Omental fat pad (tissue), 4 donors: Measurements from ENCODE around the gene EBP. TPM values are rescaled to one million over a fixed set of nuclear protein-coding genes. Genes with fewer than 3 reads are reported as not detected.

Experiments used
- ATAC-seq: fragments of 150-250 bp; one replicate; pipeline ENCODE4 v1.9.1; 2016; ENCODE audit warnings: mild to moderate bottlenecking, moderate library complexity; ENCODE audit not compliant: low FRiP score
- DNase-seq: peaks from one replicate; pipeline ENCODE4 v3.0.0-alpha.2; 2019; ENCODE audit warnings: low spot score
- total RNA-seq, 4 donors: library from RNA; depleted of rRNA; stranded (reverse); fragments of >200 nt; gene quantifications; one replicate each; pipeline ENCODE4 v1.1.0, GENCODE V29; 2016
- TF ChIP-seq, protein P1 (sequence below), 3 donors: fragments of 450-650 bp; IDR thresholded peaks; one replicate each; pipeline ENCODE4 v1.5.1; 2016 to 2017; ENCODE audit warnings: antibody characterized with exemption in 3 of 3, mild to moderate bottlenecking in 3 of 3, moderate library complexity in 2 of 3

Gene EBP
- total RNA-seq, 4 donors from 2014 or later: 15.1 to 24.9 (median 17.2) TPM

DNA sequence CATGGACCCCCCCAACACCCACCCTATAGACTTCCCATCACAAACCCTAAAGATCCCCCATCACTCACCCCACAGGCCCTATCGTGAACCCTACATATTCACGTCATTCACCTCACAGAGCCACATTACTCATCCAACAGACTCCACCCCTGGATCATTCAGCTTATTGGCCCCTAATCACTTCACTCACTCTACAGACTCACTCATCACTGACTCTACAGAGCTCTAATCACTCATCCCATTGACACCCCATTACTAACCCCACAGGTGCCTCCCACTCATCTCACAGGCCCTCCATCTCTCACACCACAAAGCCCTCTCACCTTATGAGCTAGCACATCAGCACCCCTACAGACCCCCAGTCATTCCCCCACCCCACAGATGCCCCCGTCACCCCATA, 11.6 kb downstream of the EBP start:
- DNase-seq (no peak), ATAC-seq (no peak)
- TF ChIP-seq, protein P1, sequence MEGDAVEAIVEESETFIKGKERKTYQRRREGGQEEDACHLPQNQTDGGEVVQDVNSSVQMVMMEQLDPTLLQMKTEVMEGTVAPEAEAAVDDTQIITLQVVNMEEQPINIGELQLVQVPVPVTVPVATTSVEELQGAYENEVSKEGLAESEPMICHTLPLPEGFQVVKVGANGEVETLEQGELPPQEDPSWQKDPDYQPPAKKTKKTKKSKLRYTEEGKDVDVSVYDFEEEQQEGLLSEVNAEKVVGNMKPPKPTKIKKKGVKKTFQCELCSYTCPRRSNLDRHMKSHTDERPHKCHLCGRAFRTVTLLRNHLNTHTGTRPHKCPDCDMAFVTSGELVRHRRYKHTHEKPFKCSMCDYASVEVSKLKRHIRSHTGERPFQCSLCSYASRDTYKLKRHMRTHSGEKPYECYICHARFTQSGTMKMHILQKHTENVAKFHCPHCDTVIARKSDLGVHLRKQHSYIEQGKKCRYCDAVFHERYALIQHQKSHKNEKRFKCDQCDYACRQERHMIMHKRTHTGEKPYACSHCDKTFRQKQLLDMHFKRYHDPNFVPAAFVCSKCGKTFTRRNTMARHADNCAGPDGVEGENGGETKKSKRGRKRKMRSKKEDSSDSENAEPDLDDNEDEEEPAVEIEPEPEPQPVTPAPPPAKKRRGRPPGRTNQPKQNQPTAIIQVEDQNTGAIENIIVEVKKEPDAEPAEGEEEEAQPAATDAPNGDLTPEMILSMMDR (IDR thresholded peaks at IDR 0.05): no peak

DNA sequence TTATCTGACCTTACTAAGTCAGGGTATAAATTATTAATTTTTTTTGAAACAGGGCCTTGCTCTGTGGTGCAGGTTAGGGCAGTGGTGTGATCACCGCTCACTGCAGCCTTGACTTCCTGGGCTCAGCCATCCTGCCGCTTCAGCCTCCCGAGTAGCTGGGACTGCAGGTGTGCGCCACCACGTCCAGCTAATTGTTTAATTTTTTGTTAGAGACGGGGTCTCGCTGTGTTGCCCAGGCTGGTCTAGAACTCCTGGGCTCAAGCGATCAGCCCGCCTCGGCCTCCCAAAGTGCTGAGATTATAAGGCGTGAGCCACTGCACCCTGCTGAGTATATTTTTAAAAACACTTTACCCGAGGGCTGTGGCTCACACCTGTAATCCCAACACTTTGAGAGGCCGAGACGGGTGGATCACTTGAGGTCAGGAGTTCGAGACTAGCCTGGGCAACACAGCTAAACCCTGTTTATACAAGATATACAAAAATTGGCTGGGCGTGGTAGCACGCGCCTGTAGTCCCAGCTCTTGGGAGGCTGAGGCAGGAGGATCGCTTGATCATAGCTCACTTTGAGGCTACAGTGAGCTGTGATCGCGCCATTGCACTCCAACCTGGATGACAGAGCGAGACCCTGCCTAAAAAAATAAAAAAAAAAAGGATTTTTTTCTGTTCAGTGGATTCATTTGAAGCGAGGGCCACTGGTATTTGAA, 17.2 kb downstream of the EBP start:
- TF ChIP-seq, protein P1 (IDR thresholded peaks at IDR 0.05): no peak
- ATAC-seq (no peak), DNase-seq (no peak)

DNA sequence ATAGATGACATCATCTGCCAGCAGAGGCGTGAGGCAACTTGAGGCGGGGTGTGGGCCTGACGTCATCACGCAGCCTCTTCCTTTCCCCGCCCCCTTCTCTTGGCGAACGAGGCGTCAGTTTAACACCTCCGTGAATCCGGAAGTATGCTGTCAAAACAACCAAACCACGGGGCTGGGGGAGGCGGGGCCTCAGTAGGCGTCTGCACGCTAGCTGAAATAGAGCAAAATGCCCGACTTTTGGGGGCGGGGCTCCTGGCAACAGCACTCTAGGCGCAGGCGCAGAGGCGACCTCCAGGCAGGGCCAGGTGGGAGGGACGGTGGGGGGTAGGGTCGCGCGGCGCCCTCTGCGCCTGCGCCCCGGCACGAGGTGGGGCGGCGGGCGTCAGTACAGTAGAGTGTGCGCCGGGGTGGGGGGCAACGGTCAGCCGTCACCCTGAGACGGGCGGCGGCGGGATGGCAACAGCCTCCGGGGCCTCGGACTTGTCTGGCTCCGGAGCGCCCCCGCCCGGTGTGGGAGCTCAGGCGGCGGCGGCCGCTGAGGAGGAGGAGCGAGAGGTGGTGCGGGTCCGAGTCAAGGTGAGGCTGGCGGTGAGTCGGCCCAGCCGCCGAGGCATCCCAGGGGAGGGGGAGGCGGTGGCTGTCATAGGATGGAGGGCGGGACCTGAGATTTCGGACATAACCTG, 17.9 kb downstream of the EBP start, which contains the start of gene TBC1D25:
Gene TBC1D25 (plus strand): TSS at position 370 of the 683 bp plus-strand sequence. CDS start 84 bp downstream, at position 454.
- DNase-seq (peak; percentile 77), ATAC-seq (peak; percentile 96)
- TF ChIP-seq, protein P1 (IDR thresholded peaks at IDR 0.05): no peak

DNA sequence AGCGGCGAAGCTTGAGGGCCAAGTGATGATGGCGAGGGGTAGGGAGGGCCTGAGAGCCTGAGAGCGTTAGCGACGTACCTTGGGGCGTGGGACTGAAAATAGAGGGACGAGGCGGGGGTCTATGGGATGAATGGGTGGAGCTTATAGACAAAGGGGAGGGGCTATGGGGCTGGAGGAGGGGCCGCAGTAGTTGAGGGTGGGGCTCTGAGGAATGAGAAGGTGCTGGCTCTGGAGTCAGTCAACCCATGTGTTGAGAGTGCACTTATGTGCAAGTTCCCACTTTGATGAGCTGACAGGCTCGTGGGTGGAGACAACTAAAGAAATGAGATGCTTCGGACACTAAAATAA, 18.4 kb downstream of the EBP start:
- no peak for DNase-seq
- TF ChIP-seq, protein P1 (IDR thresholded peaks at IDR 0.05): no peak
- peak; percentile 85 for ATAC-seq

DNA sequence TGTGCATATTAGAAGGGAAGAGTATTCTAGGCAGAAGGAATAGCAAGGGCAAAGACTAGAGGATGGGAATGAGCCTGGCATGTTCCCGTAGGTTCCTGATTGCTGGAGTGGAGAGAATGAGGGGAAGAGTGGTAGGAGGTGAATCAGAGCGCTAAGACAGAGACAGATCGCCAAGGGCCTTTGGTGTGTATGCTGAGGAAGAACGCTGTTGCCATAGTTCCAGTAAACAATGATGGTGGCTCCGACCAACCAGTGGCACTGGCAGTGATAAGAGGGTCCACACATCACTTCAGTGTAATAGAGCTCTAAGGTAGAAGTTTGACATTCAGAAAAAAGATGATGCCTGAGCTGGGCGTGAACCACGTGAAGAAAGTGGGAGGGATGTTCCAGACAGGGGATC, 18.9 kb downstream of the EBP start:
- TF ChIP-seq, protein P1 (IDR thresholded peaks at IDR 0.05): no peak
- DNase-seq (no peak), ATAC-seq (no peak)

DNA sequence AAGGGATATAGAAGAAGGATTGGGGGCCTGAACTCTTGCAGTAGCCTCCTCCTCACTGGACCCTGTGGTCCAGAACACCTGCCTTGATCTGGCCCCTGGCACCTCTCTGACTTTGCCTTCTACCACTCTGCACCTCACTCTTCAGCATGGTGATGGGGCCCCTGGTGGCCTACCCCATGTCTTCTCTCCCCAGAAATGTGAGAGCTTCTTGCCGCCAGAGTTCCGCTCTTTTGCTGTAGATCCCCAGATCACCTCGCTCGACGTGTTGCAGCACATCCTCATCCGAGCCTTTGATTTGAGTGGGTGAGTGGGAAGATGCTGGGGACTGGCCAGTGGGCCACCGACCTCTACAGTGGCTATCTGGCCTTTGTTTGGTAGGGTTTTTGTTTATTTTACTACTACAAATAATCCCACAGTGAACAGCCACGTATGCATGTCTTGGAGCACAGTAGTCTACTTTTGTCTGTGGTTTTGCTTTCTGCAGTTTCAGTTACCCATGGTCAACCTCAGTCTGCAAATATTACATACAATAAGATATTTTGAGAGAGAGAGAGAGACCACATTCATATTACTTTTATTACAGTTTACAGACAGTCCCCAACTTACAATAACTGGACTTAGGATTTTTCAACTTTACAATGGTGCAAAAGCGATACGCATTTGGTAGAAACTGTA, 19.7 kb downstream of the EBP start:
- DNase-seq: no peak
- TF ChIP-seq, protein P1 (IDR thresholded peaks at IDR 0.05): no peak

More for the DNA sequence above, 19.7 kb downstream of the EBP start:
- ATAC-seq: no peak
